ENCODE data around the gene ST7.

ST7 gene

GRCh38 chr7:117157241-117158209 is 204.2 kb downstream of the ST7 start:
- no peak for DNase-seq (ENCODE audit: low read depth)

- DNase-seq (ENCODE audit: low read depth), result no peak
Measured at GRCh38 chr7:117158941-117159697, 205.8 kb downstream of the ST7 start.

GRCh38 chr7:117163101-117163500 is 209.8 kb downstream of the ST7 start:
- no peak for DNase-seq (ENCODE audit: low read depth)

GRCh38 chr7:117164620-117165019 is 211.3 kb downstream of the ST7 start:
- no peak for DNase-seq (ENCODE audit: low read depth)

- DNase-seq (ENCODE audit: low read depth), result no peak
Measured at GRCh38 chr7:117165656-117166055, 212.4 kb downstream of the ST7 start.

GRCh38 chr7:117169907-117170306 is 216.6 kb downstream of the ST7 start:
- no peak for DNase-seq (ENCODE audit: low read depth)

- DNase-seq (ENCODE audit: low read depth), result no peak
Measured at GRCh38 chr7:117171106-117171505, 217.8 kb downstream of the ST7 start.

GRCh38 chr7:117172283-117172682 is 219.0 kb downstream of the ST7 start:
- no peak for DNase-seq (ENCODE audit: low read depth)

- no peak for DNase-seq (ENCODE audit: low read depth)
Measured at GRCh38 chr7:117173035-117173770, 219.9 kb downstream of the ST7 start.

- no peak for DNase-seq (ENCODE audit: low read depth)
Measured at GRCh38 chr7:117176206-117176605, 222.9 kb downstream of the ST7 start.

- DNase-seq (ENCODE audit: low read depth), result no peak
Measured at GRCh38 chr7:117178600-117178999, 225.3 kb downstream of the ST7 start.

- no peak for DNase-seq (ENCODE audit: low read depth)
Measured at GRCh38 chr7:117179701-117180100, 226.4 kb downstream of the ST7 start.

GRCh38 chr7:117183729-117184128 is 230.4 kb downstream of the ST7 start:
- DNase-seq (ENCODE audit: low read depth), result no peak

- no peak for DNase-seq (ENCODE audit: low read depth)
Measured at GRCh38 chr7:117184367-117184766, 231.1 kb downstream of the ST7 start.

- no peak for DNase-seq (ENCODE audit: low read depth)
Measured at GRCh38 chr7:117185124-117185523, 231.8 kb downstream of the ST7 start.

GRCh38 chr7:117186218-117187010 is 233.1 kb downstream of the ST7 start:
- no peak for DNase-seq (ENCODE audit: low read depth)

GRCh38 chr7:117188376-117188775 is 235.1 kb downstream of the ST7 start:
- DNase-seq (ENCODE audit: low read depth), result no peak

- DNase-seq (ENCODE audit: low read depth), result no peak
Measured at GRCh38 chr7:117188949-117189592, 235.8 kb downstream of the ST7 start.

GRCh38 chr7:117190104-117190503 is 236.8 kb downstream of the ST7 start:
- no peak for DNase-seq (ENCODE audit: low read depth)

- no peak for DNase-seq (ENCODE audit: low read depth)
Measured at GRCh38 chr7:117190746-117191435, 237.6 kb downstream of the ST7 start.

Data from stimulated activated CD8-positive, alpha-beta memory T cell treated with anti-CD3 and anti-CD28 coated beads, Interleukin-12 subunit alpha, Interleukin-12 subunit beta, amount 100 ng/mL, for 1 hour (primary cell).